Karpas-422 (cell line): Measurements from ENCODE around the gene CCDC92B. TPM values are rescaled to one million over a fixed set of nuclear protein-coding genes. Genes with fewer than 3 reads are reported as not detected.

Experiments used
- DNase-seq: peaks from one replicate; pipeline ENCODE4 v3.0.0-alpha.2; 2015
- H2AFZ ChIP-seq: fragments of 200-600 bp; sonication (generic); 2 replicates; pipeline ENCODE4 v1.6.1; 2014; ENCODE audit warnings: antibody characterized with exemption, low read length, mixed read lengths
- H3K27ac ChIP-seq: fragments of 200-600 bp; sonication (generic); 2 replicates; pipeline ENCODE4 v1.5.1; 2014; ENCODE audit warnings: mild to moderate bottlenecking, low read length, moderate library complexity
- H3K27me3 ChIP-seq: fragments of 200-600 bp; sonication (generic); 2 replicates; pipeline ENCODE4 v1.6.1; 2014; ENCODE audit warnings: low read length, mixed read lengths
- H3K36me3 ChIP-seq: fragments of 200-600 bp; sonication (generic); 2 replicates; pipeline ENCODE4 v1.6.1; 2014; ENCODE audit warnings: low read length, mixed read lengths; ENCODE audit not compliant: insufficient read depth
- H3K4me1 ChIP-seq: fragments of 200-600 bp; sonication (generic); 2 replicates; pipeline ENCODE4 v1.6.1; 2014; ENCODE audit warnings: mild to moderate bottlenecking, low read length, mixed read lengths
- H3K4me2 ChIP-seq: fragments of 200-600 bp; sonication (generic); 2 replicates; pipeline ENCODE4 v1.6.1; 2014; ENCODE audit warnings: low read length, low read depth, mild to moderate bottlenecking; ENCODE audit not compliant: poor library complexity, severe bottlenecking
- H3K4me3 ChIP-seq: fragments of 200-600 bp; sonication (generic); 2 replicates; pipeline ENCODE4 v1.5.1; 2014; ENCODE audit warnings: mild to moderate bottlenecking, antibody characterized with exemption, low read length, mixed read lengths
- H3K79me2 ChIP-seq: fragments of 200-600 bp; sonication (generic); 2 replicates; pipeline ENCODE4 v1.6.1; 2014; ENCODE audit warnings: mild to moderate bottlenecking, low read length, mixed read lengths
- H3K9ac ChIP-seq: fragments of 200-600 bp; sonication (generic); 2 replicates; pipeline ENCODE4 v1.6.0; 2014; ENCODE audit warnings: low read length
- H3K9me2 ChIP-seq: fragments of 200-600 bp; sonication (generic), shearing (Covaris generic); replicated peaks from 2 replicates; pipeline ENCODE4 v1.6.0; 2014; ENCODE audit warnings: mild to moderate bottlenecking, low read length, moderate library complexity; ENCODE audit not compliant: insufficient read depth
- H3K9me3 ChIP-seq: fragments of 300-700, 200-600 bp; sonication (generic); 2 replicates; pipeline ENCODE4 v1.6.1; 2014; ENCODE audit warnings: low read length, mixed read lengths
- H4K20me1 ChIP-seq: fragments of 200-600 bp; sonication (generic); 2 replicates; pipeline ENCODE4 v1.6.1; 2014; ENCODE audit warnings: mild to moderate bottlenecking, antibody characterized with exemption, low read length, low read depth; ENCODE audit not compliant: insufficient read depth
- total RNA-seq: library from RNA; depleted of rRNA; stranded (reverse); fragments of >200 nt; shearing (Covaris generic); gene quantifications from 2 replicates; pipeline ENCODE4 v1.2.3, GENCODE V29; 2014; ENCODE audit warnings: low replicate concordance

Gene CCDC92B
- total RNA-seq, 1 experiment from 2014 or later = not detected

DNA sequence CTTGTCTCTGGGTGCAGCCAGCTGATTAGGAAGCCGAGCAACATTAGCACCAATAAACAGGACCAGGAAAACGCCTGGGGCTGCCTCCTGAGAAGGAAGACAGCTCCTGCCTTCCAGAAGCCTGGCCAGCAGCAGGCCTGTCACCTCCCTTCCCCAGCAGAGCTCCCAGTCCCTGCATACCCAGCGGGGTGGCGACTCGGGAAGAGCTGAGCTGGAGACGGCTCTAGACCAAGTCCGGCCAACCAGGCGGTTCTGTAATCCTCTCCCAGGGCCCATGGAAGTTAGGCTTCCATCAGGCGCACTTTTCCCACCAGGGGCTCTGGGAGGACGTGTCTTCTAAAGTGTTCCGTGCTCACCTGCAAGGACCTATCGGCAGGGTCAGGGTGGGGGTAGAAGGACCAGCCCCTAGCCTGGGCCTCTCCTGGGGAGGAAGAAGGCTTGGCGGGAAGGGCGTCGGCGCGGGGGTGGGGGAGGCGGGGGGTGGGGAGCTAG lies 25.9 kb downstream of the CCDC92B start:
- Histone ChIP-seq H4K20me1 (no peaks in the 10 kb centered on the region), H3K4me1 (no peaks in the 10 kb centered on the region), H3K9me2 (no peaks in the 10 kb centered on the region), H3K4me2 (no peak overlapping the region), H3K4me3 (no peak overlapping the region), H3K9me3 (no peaks in the 10 kb centered on the region), H3K36me3 (no peaks in the 10 kb centered on the region), H3K9ac (no peak overlapping the region), H2AFZ (no peak overlapping the region), H3K27me3 (no peaks in the 10 kb centered on the region), H3K79me2 (no peaks in the 10 kb centered on the region), H3K27ac (no peak overlapping the region)
- no peak for DNase-seq

DNA sequence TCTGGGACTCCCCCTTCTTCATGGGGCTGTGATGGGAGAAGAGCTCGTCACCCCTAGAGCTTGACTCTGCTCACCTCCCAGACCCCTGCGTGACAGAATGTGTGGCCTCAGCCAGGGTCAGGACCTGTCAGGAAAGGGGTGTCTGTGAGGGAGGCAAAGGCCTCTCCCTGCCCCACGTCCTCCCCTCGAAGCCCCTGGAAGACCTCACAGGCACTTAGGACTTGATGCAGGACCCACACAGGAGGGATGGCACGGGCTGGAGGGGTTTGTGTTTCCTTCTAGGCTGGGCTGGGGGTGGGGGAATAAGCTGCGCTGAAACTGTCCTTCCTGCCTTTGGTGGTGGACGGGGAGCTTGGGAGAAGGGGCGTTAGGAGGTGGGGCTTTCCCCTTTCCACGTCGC lies 26.8 kb downstream of the CCDC92B start:
- no peaks in the 10 kb centered on the region for H3K79me2 ChIP-seq
- no peak for DNase-seq
- no peaks in the 10 kb centered on the region for H3K9me2 ChIP-seq
- no peak overlapping the region for H3K4me2 ChIP-seq
- no peaks in the 10 kb centered on the region for H4K20me1 ChIP-seq
- H3K9me3 ChIP-seq = no peaks in the 10 kb centered on the region
- no peak overlapping the region for H3K9ac ChIP-seq
- no peak overlapping the region for H3K27ac ChIP-seq
- H2AFZ ChIP-seq = no peak overlapping the region
- no peaks in the 10 kb centered on the region for H3K4me1 ChIP-seq
- H3K27me3 ChIP-seq = no peaks in the 10 kb centered on the region
- H3K36me3 ChIP-seq = no peaks in the 10 kb centered on the region
- no peak overlapping the region for H3K4me3 ChIP-seq

DNA sequence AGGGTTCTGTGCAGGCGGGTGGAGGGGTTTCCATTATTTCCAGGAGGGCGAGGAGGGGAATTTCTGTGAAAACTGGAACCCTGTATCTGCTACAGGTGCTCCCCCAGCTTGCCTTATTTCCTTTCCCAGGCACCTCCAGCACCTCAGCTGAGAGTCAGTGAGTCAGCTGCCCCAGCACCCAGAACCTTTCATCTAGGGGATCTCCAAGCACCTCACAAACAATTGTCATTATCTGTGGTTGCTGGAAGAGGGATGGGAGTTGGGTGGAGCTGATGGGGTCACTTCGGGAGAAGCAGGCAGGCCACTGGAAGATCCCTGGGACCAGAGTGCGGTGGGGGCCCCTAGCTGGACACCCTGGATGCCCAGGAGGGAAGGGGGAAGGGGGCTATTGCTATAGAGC lies 27.8 kb downstream of the CCDC92B start:
- Histone ChIP-seq H3K4me3 (no peak overlapping the region), H3K4me1 (no peaks in the 10 kb centered on the region), H3K4me2 (no peak overlapping the region), H4K20me1 (no peaks in the 10 kb centered on the region), H3K36me3 (no peaks in the 10 kb centered on the region), H3K9me2 (no peaks in the 10 kb centered on the region), H3K79me2 (no peaks in the 10 kb centered on the region), H3K27me3 (no peaks in the 10 kb centered on the region), H3K9me3 (no peaks in the 10 kb centered on the region), H3K9ac (no peak overlapping the region), H3K27ac (no peak overlapping the region), H2AFZ (no peak overlapping the region)
- DNase-seq = no peak

DNA sequence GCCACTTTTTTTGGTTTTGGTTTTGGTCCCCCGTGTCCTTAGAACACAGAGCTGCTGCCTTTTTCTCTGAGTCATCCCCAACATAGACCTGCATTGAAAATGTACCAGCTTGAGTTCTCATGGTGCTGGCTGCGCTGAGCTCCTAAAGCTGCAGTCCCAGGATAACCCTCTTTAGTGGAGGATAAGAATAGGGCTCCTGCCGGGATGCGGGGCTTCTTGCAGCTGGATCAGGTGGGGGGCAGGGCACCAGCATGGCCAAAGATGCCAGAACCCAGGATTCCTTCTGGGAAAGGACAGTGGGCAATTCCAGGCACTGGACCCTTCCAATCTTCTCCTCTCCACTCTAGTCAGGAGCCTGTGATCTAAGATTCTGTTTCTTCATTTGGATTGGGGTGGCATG lies 29.6 kb downstream of the CCDC92B start:
- no peak overlapping the region for H3K4me2 ChIP-seq
- no peaks in the 10 kb centered on the region for H3K9me3 ChIP-seq
- H3K27me3 ChIP-seq = no peaks in the 10 kb centered on the region
- no peak overlapping the region for H3K27ac ChIP-seq
- no peaks in the 10 kb centered on the region for H3K4me1 ChIP-seq
- no peak overlapping the region for H3K4me3 ChIP-seq
- no peaks in the 10 kb centered on the region for H3K9me2 ChIP-seq
- H2AFZ ChIP-seq = no peak overlapping the region
- no peak for DNase-seq
- no peaks in the 10 kb centered on the region for H4K20me1 ChIP-seq
- no peak overlapping the region for H3K9ac ChIP-seq
- H3K79me2 ChIP-seq = no peaks in the 10 kb centered on the region
- no peaks in the 10 kb centered on the region for H3K36me3 ChIP-seq

DNA sequence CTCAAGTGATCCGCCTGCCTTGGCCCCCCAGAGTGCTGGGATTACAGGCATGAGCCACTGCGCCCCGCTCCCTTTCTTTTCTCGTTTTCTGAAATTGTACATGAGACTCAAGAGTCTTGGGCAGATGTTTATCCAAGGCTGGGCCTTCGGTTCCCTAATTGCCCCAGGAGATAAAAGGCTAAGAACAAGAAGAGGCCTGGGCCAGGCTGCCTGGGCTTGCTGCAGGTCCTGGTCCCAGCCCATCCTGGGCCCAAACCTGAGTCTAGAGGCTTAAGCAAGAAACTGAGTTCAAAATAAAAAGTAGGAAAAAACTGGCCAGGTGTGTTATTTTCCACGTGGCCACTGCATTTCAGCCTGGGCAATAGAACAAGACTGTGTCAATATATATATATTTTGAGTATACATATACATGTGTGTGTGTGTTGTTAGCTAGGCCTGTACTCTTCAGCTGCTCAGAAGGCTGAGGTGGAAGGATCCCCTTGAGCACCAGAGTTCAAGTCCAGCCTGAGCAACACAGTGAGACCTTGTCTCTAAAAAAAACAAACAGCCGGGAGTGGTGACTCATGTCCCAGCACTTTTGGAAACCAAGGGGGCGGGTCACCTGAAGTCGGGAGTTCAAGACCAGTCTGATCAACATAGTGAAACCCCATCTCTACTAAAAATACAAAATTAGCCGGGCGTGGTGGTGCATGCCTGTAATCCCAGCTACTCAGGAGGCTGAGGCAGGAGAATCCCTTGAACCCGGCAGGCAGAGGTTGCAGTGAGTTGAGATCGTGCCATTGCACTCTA lies 31.1 kb downstream of the CCDC92B start:
- H3K79me2 ChIP-seq = no peaks in the 10 kb centered on the region
- H3K36me3 ChIP-seq = no peaks in the 10 kb centered on the region

DNA sequence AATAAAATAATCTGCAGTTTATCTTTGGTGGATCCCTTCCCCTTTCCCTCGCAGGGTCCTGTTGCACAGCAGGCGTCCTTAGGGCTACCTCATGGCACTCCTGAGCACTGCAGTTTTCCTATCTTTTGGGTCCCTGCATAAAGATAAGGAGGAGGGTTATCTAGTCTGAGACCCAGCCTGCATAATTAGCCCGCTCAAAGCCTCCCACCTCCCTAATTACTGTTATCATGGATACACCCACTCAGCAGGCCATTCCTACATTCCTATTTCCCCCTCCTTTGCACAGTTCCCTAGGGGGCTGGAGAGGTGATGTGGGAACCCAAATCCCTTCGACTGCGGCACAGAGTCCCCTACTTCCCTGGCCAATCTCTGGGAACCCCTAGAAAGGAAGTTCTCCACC lies 32.8 kb downstream of the CCDC92B start:
- H3K9ac ChIP-seq = no peak overlapping the region
- no peaks in the 10 kb centered on the region for H3K9me3 ChIP-seq
- no peak overlapping the region for H3K4me2 ChIP-seq
- no peaks in the 10 kb centered on the region for H3K27me3 ChIP-seq
- H3K4me3 ChIP-seq = no peak overlapping the region
- no peak for DNase-seq
- H4K20me1 ChIP-seq = no peaks in the 10 kb centered on the region
- H3K36me3 ChIP-seq = no peaks in the 10 kb centered on the region
- no peak overlapping the region for H3K27ac ChIP-seq
- H3K4me1 ChIP-seq = peaks cover 9% of the 10 kb centered on the region
- no peaks in the 10 kb centered on the region for H3K9me2 ChIP-seq
- peaks cover 5% of the 10 kb centered on the region for H3K79me2 ChIP-seq
- no peak overlapping the region for H2AFZ ChIP-seq

More for the DNA sequence above, 31.1 kb downstream of the CCDC92B start:
- H3K9me3 ChIP-seq = no peaks in the 10 kb centered on the region
- no peaks in the 10 kb centered on the region for H4K20me1 ChIP-seq
- H3K9ac ChIP-seq = no peak overlapping the region
- no peak overlapping the region for H3K27ac ChIP-seq
- H3K9me2 ChIP-seq = no peaks in the 10 kb centered on the region
- no peaks in the 10 kb centered on the region for H3K4me1 ChIP-seq
- no peak overlapping the region for H3K4me3 ChIP-seq
- H2AFZ ChIP-seq = no peak overlapping the region
- no peaks in the 10 kb centered on the region for H3K27me3 ChIP-seq
- no peak overlapping the region for H3K4me2 ChIP-seq
- DNase-seq = no peak

DNA sequence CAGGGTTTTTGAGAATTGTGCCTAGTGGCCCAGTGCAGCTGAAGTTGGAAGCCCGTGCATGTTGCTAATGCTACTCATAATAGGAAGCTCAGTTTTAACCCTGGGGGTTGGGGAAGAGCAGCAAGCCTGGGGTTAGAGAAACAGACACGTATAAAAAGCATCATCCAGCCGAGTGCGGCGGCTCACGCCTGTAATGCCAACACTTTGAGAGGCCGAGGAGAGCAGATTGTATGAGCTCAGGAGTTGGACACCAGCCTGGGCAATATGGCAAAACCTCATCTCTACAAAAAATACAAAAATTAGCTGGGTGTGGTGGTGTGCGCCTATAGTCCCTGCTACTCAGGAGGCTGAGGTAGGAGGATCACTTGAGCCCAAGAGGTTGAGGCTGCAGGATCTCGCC lies 35.6 kb downstream of the CCDC92B start:
- Histone ChIP-seq H3K36me3 (no peaks in the 10 kb centered on the region), H3K4me1 (peaks cover 18% of the 10 kb centered on the region), H3K27me3 (no peaks in the 10 kb centered on the region), H3K4me2 (no peak overlapping the region), H3K4me3 (no peak overlapping the region), H3K27ac (no peak overlapping the region), H2AFZ (no peak overlapping the region), H3K79me2 (peaks cover 29% of the 10 kb centered on the region), H3K9ac (no peak overlapping the region), H4K20me1 (peaks cover 21% of the 10 kb centered on the region), H3K9me3 (no peaks in the 10 kb centered on the region), H3K9me2 (no peaks in the 10 kb centered on the region)
- no peak for DNase-seq

DNA sequence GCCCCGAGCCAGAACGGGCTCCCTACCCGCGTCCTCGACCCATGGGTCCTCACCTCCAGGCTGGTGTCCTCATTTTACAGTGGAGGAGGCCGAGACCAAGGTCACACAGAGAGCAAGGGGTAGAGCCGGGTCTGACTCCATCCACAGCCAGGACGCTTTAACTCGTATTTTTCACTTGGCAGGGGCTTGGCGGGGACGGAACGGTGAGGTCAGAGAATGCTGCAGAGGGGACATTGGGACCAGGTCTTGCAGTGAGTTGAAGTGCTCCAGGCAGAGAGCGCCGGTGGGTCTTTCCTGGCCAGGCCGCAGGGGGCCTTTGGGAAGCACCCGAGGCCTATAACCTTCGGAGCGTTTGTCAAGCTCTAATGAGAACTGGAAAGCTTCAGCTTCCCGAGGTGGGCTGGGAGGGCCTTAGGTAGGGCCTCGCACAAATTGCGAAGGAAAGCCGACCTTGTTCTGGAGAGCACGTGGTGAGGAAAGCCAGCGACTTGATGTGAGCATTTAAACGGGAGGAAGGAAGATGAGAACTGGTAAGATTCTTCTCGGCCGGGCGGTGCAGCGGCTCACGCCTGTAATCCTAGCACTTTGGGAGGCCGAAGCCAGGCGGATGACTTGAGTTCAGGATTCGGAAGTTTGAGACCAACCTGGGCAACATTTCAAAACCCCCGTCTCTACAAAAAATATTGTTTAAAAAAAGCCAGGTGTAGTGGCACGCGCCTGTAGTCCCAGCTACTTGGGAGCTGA lies 37.0 kb downstream of the CCDC92B start:
- Histone ChIP-seq H4K20me1 (peaks cover 35% of the 10 kb centered on the region), H2AFZ (peak overlapping the region; percentile 84; the same call in 1 of the 2 replicates), H3K4me2 (peak overlapping the region; percentile 76), H3K4me3 (peak overlapping the region; percentile 93), H3K79me2 (peaks cover 43% of the 10 kb centered on the region), H3K27ac (no peak overlapping the region), H3K27me3 (no peaks in the 10 kb centered on the region), H3K36me3 (no peaks in the 10 kb centered on the region; the same call in 1 of the 2 replicates), H3K9me3 (no peaks in the 10 kb centered on the region), H3K4me1 (peaks cover 30% of the 10 kb centered on the region), H3K9ac (peak overlapping the region; percentile 92), H3K9me2 (no peaks in the 10 kb centered on the region)
- DNase-seq = no peak
